GM12864 (cell line): ENCODE data around the gene FAM174B.

Source experiments
- DNase-seq: peaks from one replicate; pipeline ENCODE4 v3.0.0-alpha.2; 2011; ENCODE audit warnings: low read depth
- H3K4me3 ChIP-seq: 2 replicates; pipeline ENCODE4 v1.5.1; 2011; ENCODE audit warnings: mild to moderate bottlenecking, low read depth, low read length, control low read depth
- TF ChIP-seq, protein P1 (sequence below): IDR thresholded peaks from 2 replicates; pipeline ENCODE4 v1.5.1; 2011; ENCODE audit warnings: low read depth, mild to moderate bottlenecking, moderate library complexity, low read length, control low read depth, inconsistent platforms; ENCODE audit errors: missing control alignments

Gene FAM174B

DNA sequence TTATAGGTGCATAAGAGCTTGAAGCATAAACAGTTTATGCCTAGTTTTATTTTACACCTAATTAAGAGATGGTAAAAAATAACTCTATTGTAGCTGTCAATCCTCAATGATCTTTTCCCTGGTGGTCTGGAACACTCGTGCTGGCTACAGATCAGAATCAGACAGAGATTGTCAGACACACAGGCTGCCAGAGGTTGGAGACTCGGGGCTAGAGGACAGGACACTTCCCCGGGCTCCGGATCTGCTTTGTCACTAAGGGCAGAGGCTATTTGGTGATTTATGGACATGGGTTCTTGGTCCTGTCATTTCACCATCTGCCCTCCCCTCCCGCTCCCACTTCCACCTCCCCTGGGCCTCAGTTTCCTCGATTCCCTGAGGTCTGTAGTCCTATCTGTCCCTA, 16.5 kb upstream of the FAM174B start:
- H3K4me3 ChIP-seq = no peak overlapping the region
- TF ChIP-seq, protein P1, sequence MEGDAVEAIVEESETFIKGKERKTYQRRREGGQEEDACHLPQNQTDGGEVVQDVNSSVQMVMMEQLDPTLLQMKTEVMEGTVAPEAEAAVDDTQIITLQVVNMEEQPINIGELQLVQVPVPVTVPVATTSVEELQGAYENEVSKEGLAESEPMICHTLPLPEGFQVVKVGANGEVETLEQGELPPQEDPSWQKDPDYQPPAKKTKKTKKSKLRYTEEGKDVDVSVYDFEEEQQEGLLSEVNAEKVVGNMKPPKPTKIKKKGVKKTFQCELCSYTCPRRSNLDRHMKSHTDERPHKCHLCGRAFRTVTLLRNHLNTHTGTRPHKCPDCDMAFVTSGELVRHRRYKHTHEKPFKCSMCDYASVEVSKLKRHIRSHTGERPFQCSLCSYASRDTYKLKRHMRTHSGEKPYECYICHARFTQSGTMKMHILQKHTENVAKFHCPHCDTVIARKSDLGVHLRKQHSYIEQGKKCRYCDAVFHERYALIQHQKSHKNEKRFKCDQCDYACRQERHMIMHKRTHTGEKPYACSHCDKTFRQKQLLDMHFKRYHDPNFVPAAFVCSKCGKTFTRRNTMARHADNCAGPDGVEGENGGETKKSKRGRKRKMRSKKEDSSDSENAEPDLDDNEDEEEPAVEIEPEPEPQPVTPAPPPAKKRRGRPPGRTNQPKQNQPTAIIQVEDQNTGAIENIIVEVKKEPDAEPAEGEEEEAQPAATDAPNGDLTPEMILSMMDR = no peak
- no peak for DNase-seq

DNA sequence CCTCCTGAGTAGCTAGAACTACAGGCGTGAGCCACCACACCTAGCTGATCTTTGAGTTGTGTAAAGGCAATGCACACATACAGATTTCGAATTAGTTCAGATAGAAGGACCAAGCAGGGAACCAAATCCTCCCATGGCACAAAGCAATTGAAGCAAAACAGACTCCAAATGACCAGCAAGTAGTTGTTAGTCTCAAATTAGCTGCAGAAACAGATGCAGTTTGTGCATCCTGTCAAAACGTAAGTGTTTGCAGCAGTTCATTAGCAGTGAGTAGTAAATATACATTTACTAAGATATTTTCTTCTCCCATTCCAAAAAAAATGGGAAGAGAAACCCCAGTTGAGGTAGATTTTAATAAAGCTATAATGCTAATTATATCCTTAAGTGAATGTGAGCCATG, 15.8 kb upstream of the FAM174B start:
- no peak overlapping the region for H3K4me3 ChIP-seq
- DNase-seq = no peak
- TF ChIP-seq, protein P1 = no peak

DNA sequence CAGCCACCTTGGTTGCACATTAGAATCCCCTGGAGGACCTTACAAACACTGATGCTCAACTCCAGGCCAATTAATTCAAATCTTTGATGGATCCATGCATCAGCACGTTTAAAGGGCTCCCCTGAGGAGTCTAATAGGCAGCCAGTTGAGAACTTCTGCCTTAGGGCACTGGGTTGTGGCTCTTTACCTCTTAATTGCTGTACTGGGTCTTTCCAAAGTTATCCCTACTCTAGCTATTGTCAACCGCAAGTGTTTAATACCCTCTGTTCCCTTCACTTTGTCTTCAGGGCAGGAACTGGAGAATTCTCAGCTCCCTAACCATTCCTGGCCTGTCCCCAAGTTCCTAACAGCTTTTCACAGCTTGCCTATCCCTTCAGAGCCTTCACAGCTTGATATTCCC, 15.0 kb upstream of the FAM174B start:
- no peak for DNase-seq
- no peak overlapping the region for H3K4me3 ChIP-seq
- TF ChIP-seq, protein P1 = no peak

DNA sequence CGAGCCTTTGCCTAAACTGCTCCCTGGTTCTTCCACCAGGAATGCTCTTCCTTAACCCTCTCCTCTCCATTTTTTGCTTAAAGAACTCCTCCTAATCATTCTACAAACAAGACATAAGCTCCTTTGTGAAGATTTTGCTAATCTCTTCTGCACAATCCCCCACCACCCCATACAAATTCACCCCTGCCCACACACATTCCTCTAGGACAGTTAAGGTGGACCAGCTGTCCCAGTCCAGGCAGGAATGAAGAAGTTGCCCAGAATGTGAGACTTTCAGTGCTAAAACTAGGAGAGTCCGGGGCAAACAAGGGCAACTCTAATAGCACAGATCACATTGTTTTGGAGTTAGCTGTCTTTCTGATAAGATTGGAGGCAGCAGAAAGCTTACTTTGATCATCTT, 13.9 kb upstream of the FAM174B start:
- TF ChIP-seq, protein P1 = no peak
- H3K4me3 ChIP-seq = no peak overlapping the region
- no peak for DNase-seq

DNA sequence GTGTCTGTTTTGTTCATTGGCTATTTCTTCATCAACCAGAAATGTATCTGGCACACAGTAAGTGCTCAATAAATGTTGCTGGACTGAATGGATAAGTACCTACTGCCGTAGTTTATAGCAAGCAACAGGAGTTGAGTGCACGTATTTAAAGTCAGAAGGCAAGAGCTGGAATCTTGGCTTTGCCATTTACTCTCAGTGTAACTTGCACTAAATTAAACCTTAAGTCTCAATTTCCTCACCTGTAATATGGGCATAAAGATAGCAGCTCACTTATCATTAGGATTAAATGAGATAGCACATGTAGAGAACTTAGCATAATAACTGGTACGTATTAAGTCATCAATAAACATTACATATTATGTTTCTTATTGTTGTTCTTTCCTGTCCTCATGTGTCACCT, 13.0 kb upstream of the FAM174B start:
- DNase-seq = no peak
- TF ChIP-seq, protein P1 = no peak
- H3K4me3 ChIP-seq = no peak overlapping the region

DNA sequence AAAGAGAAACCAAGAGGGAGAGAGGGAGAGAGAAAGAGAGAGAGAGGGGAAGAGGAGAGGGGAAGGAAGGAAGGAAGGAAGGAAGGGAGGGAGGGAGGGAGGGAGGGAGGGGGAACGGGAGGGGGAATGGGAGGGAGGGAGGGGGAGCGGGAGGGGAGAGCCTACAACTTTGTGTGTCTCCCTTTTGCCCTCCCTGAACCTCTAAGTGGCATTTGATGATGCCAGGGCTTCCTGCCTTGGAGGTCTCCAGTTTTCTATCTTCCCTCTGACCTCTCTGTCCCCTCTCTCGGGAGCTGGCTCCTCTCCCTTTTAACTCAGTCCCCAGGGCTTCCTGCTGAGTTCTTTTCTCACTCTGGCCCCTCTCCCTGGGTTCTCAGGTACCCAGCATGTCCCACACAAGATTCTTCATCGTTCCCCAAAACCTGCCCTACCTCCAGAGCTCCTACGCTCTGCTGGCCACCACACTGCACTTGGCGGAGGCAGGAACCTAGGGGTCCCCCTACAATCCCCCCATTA, 12.5 kb upstream of the FAM174B start:
- DNase-seq = no peak
- H3K4me3 ChIP-seq = no peak overlapping the region
- TF ChIP-seq, protein P1 = no peak

DNA sequence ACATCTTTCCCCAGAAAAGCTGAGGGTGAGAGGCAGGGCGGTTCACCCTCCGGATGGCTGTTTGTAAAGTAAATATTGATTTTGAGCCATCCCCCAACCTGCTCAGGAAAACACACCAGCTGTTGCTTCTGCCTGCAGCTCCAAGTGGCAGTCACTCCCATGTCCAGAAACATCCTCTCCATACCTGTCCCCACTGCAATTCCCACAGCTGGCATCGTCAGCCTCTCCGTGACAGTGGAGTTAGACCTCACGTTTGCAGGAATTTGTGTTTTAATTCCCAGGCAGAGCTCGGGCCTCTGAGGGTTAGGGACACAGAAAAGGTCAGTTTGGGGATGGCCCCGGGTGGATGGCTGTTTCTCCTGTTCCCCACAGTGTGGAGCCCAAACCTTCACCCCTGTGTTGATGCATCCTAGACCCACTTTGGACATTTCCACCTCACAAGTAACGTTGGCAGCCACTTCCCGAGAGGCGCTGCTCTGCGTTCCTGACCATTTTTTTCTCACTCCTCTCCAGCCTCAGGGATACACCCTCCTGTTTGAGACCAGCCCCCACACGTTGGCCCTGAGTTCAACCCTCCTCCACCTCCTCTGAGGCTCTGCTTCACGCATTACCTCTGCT, 11.8 kb upstream of the FAM174B start:
- TF ChIP-seq, protein P1 = no peak
- DNase-seq = no peak
- H3K4me3 ChIP-seq = no peak overlapping the region
